H1 (cell line): Measurements from ENCODE around the gene IL17RE. TPM values are rescaled to one million over a fixed set of nuclear protein-coding genes. Genes with fewer than 3 reads are reported as not detected.
"Not testable (repeated sequence)": the region's sequence is repeated elsewhere in the genome, so short reads cannot be mapped to it uniquely, and the experiment has no call there.

ENCODE experiments used
- CTCF ChIA-PET: fragments of 300-600 bp; sonication (Branson Sonifier 250); formaldehyde crosslinking; loops from one replicate; lab custom pipeline; 2021; ENCODE audit not compliant: partially characterized antibody; lab: Charles Lee
- POLR2A ChIA-PET: fragments of 300-600 bp; sonication (Branson Sonifier 250); formaldehyde crosslinking; loops from one replicate; lab custom pipeline; 2021; ENCODE audit warnings: inconsistent platforms; ENCODE audit not compliant: partially characterized antibody; lab: Charles Lee
- DNase-seq, 2 experiments: peaks; one replicate each; pipeline versions ENCODE4 v3.0.0 to v3.0.0-alpha.2; 2010 to 2022; ENCODE audit warnings: low spot score in 2 of 2, low read depth in 1 of 2, mixed read lengths in 1 of 2
- FAIRE-seq: peaks from 2 replicates; lab custom pipeline; 2011; peaks lifted over from hg19 to GRCh38; lab: Jason Lieb, UNC
- H2AFZ ChIP-seq: 2 replicates; pipeline ENCODE4 v1.8.1; 2012; ENCODE audit warnings: low read length, inconsistent platforms
- H2AK5ac ChIP-seq: 2 replicates; pipeline ENCODE4 v1.6.1; 2013; ENCODE audit warnings: low read depth, low read length
- H2BK120ac ChIP-seq: replicated peaks from 2 replicates; pipeline ENCODE3; 2013; ENCODE audit warnings: low read depth, low read length, inconsistent platforms
- H2BK12ac ChIP-seq: 2 replicates; pipeline ENCODE4 v1.6.1; 2013; ENCODE audit warnings: low read depth, low read length
- H2BK15ac ChIP-seq: 2 replicates; pipeline ENCODE4 v1.6.1; 2013; ENCODE audit warnings: low read length
- H2BK20ac ChIP-seq: 2 replicates; pipeline ENCODE4 v1.6.1; 2013; ENCODE audit warnings: low read length
- H2BK5ac ChIP-seq: 2 replicates; pipeline ENCODE4 v1.6.1; 2013; ENCODE audit warnings: low read depth, low read length
- H3K14ac ChIP-seq: 2 replicates; pipeline ENCODE4 v1.6.1; 2013; ENCODE audit warnings: inconsistent platforms; ENCODE audit not compliant: insufficient read length
- H3K18ac ChIP-seq: 2 replicates; pipeline ENCODE4 v1.6.1; 2013; ENCODE audit warnings: low read length; ENCODE audit errors: extremely low read depth
- H3K23ac ChIP-seq: 2 replicates; pipeline ENCODE4 v1.6.1; 2013; ENCODE audit warnings: inconsistent platforms; ENCODE audit not compliant: insufficient read length
- H3K23me2 ChIP-seq: 2 replicates; pipeline ENCODE4 v1.6.1; 2013; ENCODE audit warnings: low read depth, low read length
- H3K27ac ChIP-seq: 2 replicates; pipeline ENCODE4 v1.6.1; 2011; ENCODE audit warnings: low read depth, low read length, inconsistent platforms
- H3K27me3 ChIP-seq, 4 experiments: replicated peaks in 1 of 4; 1 replicate in 1 of 4; 2 replicates in 3 of 4; pipeline versions ENCODE4 v1.6.1 to v1.8.1; 2011 to 2013; ENCODE audit warnings: low read length in 3 of 4, mild to moderate bottlenecking in 3 of 4, inconsistent platforms in 2 of 4, mixed read lengths in 2 of 4, moderate library complexity in 1 of 4; ENCODE audit not compliant: control insufficient read depth in 3 of 4, insufficient read depth in 3 of 4; ENCODE audit errors: extremely low read depth in 1 of 4
- H3K36me3 ChIP-seq, 4 experiments: 2 replicates each; pipeline versions ENCODE4 v1.6.1 to v1.8.1; 2011 to 2013; ENCODE audit warnings: mild to moderate bottlenecking in 4 of 4, low read length in 3 of 4, moderate library complexity in 2 of 4, control low read depth in 1 of 4, inconsistent platforms in 1 of 4; ENCODE audit not compliant: insufficient read depth in 4 of 4, control insufficient read depth in 2 of 4
- H3K4ac ChIP-seq: replicated peaks from 2 replicates; pipeline ENCODE3; 2013; ENCODE audit warnings: low read length, low read depth, mixed read lengths, inconsistent platforms; ENCODE audit not compliant: insufficient read length
- H3K4me1 ChIP-seq, 4 experiments: replicated peaks in 1 of 4; 1 replicate in 1 of 4; 2 replicates in 3 of 4; pipeline versions ENCODE4 v1.6.1 to v1.8.1; 2011 to 2013; ENCODE audit warnings: low read length in 3 of 4, inconsistent platforms in 2 of 4, mixed read lengths in 1 of 4; ENCODE audit not compliant: insufficient read depth in 4 of 4, control insufficient read depth in 3 of 4
- H3K4me2 ChIP-seq, 2 experiments: 2 replicates each; pipeline versions ENCODE4 v1.6.1 to v1.8.1; 2011 to 2013; ENCODE audit warnings: low read depth in 2 of 2, low read length in 2 of 2, control low read depth in 1 of 2, inconsistent platforms in 1 of 2, mild to moderate bottlenecking in 1 of 2; ENCODE audit not compliant: insufficient read depth in 1 of 2
- H3K4me3 ChIP-seq, 4 experiments: fragments of 200-600, 300-600 bp in 1 of 4; sonication (generic), shearing (Covaris generic), sonication (Bioruptor Twin) in 1 of 4; 2 replicates each; pipeline versions ENCODE4 v1.5.1 to v1.8.1; 2011 to 2016; ENCODE audit warnings: low read length in 4 of 4, low read depth in 3 of 4, control low read depth in 2 of 4, inconsistent platforms in 2 of 4, mild to moderate bottlenecking in 2 of 4, mixed read lengths in 1 of 4, moderate library complexity in 1 of 4; ENCODE audit not compliant: insufficient read depth in 2 of 4; ENCODE audit errors: extremely low read depth in 1 of 4
- H3K56ac ChIP-seq: replicated peaks from 2 replicates; pipeline ENCODE3; 2013; ENCODE audit warnings: low read depth, mild to moderate bottlenecking, mixed read lengths, low read length, inconsistent platforms; ENCODE audit not compliant: insufficient read length
- H3K79me1 ChIP-seq: 2 replicates; pipeline ENCODE4 v1.6.1; 2013; ENCODE audit warnings: low read depth, low read length, control low read depth
- H3K79me2 ChIP-seq, 2 experiments: 2 replicates each; pipeline versions ENCODE4 v1.6.1 to v1.8.1; 2012 to 2013; ENCODE audit warnings: low read length in 2 of 2, mild to moderate bottlenecking in 2 of 2, inconsistent platforms in 1 of 2; ENCODE audit not compliant: insufficient read depth in 2 of 2, control insufficient read depth in 1 of 2
- H3K9ac ChIP-seq, 4 experiments: replicated peaks in 1 of 4; 1 replicate in 1 of 4; 2 replicates in 3 of 4; pipeline versions ENCODE4 v1.6.1 to v1.8.1; 2011 to 2013; ENCODE audit warnings: low read depth in 3 of 4, low read length in 3 of 4, control low read depth in 2 of 4, mild to moderate bottlenecking in 2 of 4, moderate library complexity in 2 of 4, inconsistent platforms in 1 of 4; ENCODE audit errors: extremely low read depth in 1 of 4
- H3K9me3 ChIP-seq, 2 experiments: 2 replicates each; pipeline versions ENCODE4 v1.6.1 to v1.8.1; 2012 to 2013; ENCODE audit warnings: mild to moderate bottlenecking in 2 of 2, moderate library complexity in 2 of 2, control low read depth in 1 of 2, inconsistent platforms in 1 of 2, low read depth in 1 of 2, low read length in 1 of 2, mixed read lengths in 1 of 2; ENCODE audit not compliant: insufficient read depth in 2 of 2
- H4K20me1 ChIP-seq, 2 experiments: replicated peaks in 1 of 2; 2 replicates each; pipeline versions ENCODE3 to v1.8.1; 2011 to 2013; ENCODE audit warnings: inconsistent platforms in 2 of 2, low read length in 2 of 2, mild to moderate bottlenecking in 1 of 2; ENCODE audit not compliant: insufficient read depth in 2 of 2, control insufficient read depth in 1 of 2
- H4K5ac ChIP-seq: 2 replicates; pipeline ENCODE4 v1.6.1; 2013; ENCODE audit warnings: low read length, low read depth, mixed read lengths, inconsistent platforms; ENCODE audit not compliant: insufficient read length
- H4K8ac ChIP-seq: 2 replicates; pipeline ENCODE4 v1.8.0; 2013; ENCODE audit warnings: mild to moderate bottlenecking, moderate library complexity, low read length, inconsistent platforms; ENCODE audit not compliant: insufficient read depth; ENCODE audit errors: extremely low read depth
- H4K91ac ChIP-seq: replicated peaks from 2 replicates; pipeline ENCODE3; 2013; ENCODE audit warnings: low read length, mixed read lengths, inconsistent platforms; ENCODE audit not compliant: insufficient read length
- WGBS, 2 experiments: shearing (Covaris generic) in 1 of 2; methylation state at CpG; one replicate each; pipeline versions ENCODE4 v1.1.6 to v1.1.7; 2013 to 2015; ENCODE audit warnings: low lambda C conversion rate in 2 of 2, mixed read lengths in 2 of 2, inconsistent platforms in 1 of 2, low coverage in 1 of 2, missing lambda C conversion rate in 1 of 2; ENCODE audit not compliant: insufficient replicate concordance in 2 of 2, insufficient coverage in 1 of 2, insufficient read length in 1 of 2; ENCODE audit errors: extremely low coverage in 1 of 2, missing lambda C conversion rate in 1 of 2; 5-methylcytosine and 5-hydroxymethylcytosine counted together
- polyA plus RNA-seq, 7 experiments: library from polyadenylated mRNA; depleted of rRNA in 3 of 7; stranded (reverse) in 5 of 7; unstranded in 2 of 7; fragments of >200 nt in 5 of 7; fragments of 200-250 nt in 2 of 7; gene quantifications; 1 replicate in 5 of 7; 2 replicates in 1 of 7; 4 replicates in 1 of 7; pipeline versions ENCODE4 v1.2.1 to v1.2.3, GENCODE V29; 2011 to 2013; ENCODE audit warnings: missing spikeins in 2 of 7, mixed read lengths in 2 of 7
- total RNA-seq: library from RNA; stranded (reverse); fragmentation: NEBNext Ultra II Directional; extraction: Animal tissue kit (Norgen Biotek cat#: 25700); gene quantifications from 2 replicates; pipeline ENCODE4 v1.2.1, GENCODE V29; 2021

Gene IL17RE
- total and polyA plus RNA-seq, 2 of the 8 experiments (the other 6 are each of a cell fraction or from before 2014, with no cell fraction given), result 3.4 to 4.9 TPM

GRCh38 chr3:9854291-9854940, 48.2 kb upstream of the IL17RE start:
- 88% methylated on average over 11 of the region's 11 CpGs; no CpG with 5 or more reads in 1 of the 2 experiments for WGBS, 2 experiments

More at GRCh38 chr3:9854291-9854940, 48.2 kb upstream of the IL17RE start:
- H3K4ac ChIP-seq, H2BK5ac ChIP-seq, H2BK12ac ChIP-seq, H3K18ac ChIP-seq, H3K4me3 ChIP-seq, H3K56ac ChIP-seq, H3K14ac ChIP-seq, H3K79me1 ChIP-seq, DNase-seq, H3K4me1 ChIP-seq, H3K79me2 ChIP-seq, H2BK20ac ChIP-seq, H3K27ac ChIP-seq, H3K23me2 ChIP-seq, H3K36me3 ChIP-seq, H3K9me3 ChIP-seq, H3K23ac ChIP-seq, H2AK5ac ChIP-seq, H2BK120ac ChIP-seq, FAIRE-seq, H4K5ac ChIP-seq, H2BK15ac ChIP-seq, H4K20me1 ChIP-seq, H2AFZ ChIP-seq, H3K9ac ChIP-seq, H4K91ac ChIP-seq, H3K27me3 ChIP-seq, H3K4me2 ChIP-seq: not testable (repeated sequence)
- peak overlapping the region; percentile 51; the same call in 1 of the 2 replicates for H4K8ac ChIP-seq
- CTCF ChIA-PET, result interaction anchor here (0.7 to 1.7 kb wide), 10 partner anchors 20 to 320 kb away, joined by 3 to 4 read pairs (median 4); no protein-coding TSS in a partner anchor
- POLR2A ChIA-PET, result interaction anchor here (0.6 to 0.9 kb wide), 2 partner anchors 37 to 417 kb away, joined by 3 to 5 read pairs; no protein-coding TSS in a partner anchor
